Posterior vena cava (tissue), 2 donors: ENCODE results near the gene USH1G. TPM values are rescaled to one million over a fixed set of nuclear protein-coding genes. Genes with fewer than 3 reads are reported as not detected.

Experiments
- total RNA-seq, 2 donors: library from RNA; stranded (reverse); fragmentation: NEBNext Ultra II Directional; extraction: Animal tissue kit (Norgen Biotek cat#: 25700); gene quantifications; one replicate each; pipeline ENCODE4 v1.2.1, GENCODE V29; 2021
- donor health status: DM: yes; HTN: yes; CAD: no.
- donor health status: DM: yes; HTN: yes; CAD: no.

USH1G gene
- total RNA-seq, 2 donors from 2014 or later, result not detected

Other genes starting within 250 kb of the USH1G start
- gene CD300LF, start 210.3 kb downstream of the USH1G start, total RNA-seq, result 1 to 10 TPM in 1 of 2 donors, under 1 TPM in 1; 0.48 to 3.1 TPM
- gene RAB37, start 186.0 kb downstream of the USH1G start, total RNA-seq, result 1 to 10 TPM; 1.1 to 1.6 TPM
- 10 to 100 TPM in 1 of 2 donors, 1 to 10 TPM in 1; 7.0 to 11.5 TPM for gene NHERF1, start 174.6 kb downstream of the USH1G start, total RNA-seq
- gene NAT9, start 146.9 kb downstream of the USH1G start, total RNA-seq, result 10 to 100 TPM; 26.8 to 31.7 TPM
- gene GRIN2C, start 63.4 kb downstream of the USH1G start, total RNA-seq, result under 1 TPM; 0.38 to 0.65 TPM
- gene FDXR, start 50.3 kb downstream of the USH1G start, total RNA-seq, result 1 to 10 TPM; 3.3 to 6.2 TPM
- not detected for gene FADS6, start 29.6 kb downstream of the USH1G start, total RNA-seq
- not detected for gene OTOP2, start 1.0 kb upstream of the USH1G start, total RNA-seq
- not detected for gene OTOP3, start 12.6 kb upstream of the USH1G start, total RNA-seq
- gene HID1, start 49.5 kb upstream of the USH1G start, total RNA-seq, result 10 to 100 TPM; 11.7 to 13.0 TPM
- gene CDR2L, start 64.4 kb upstream of the USH1G start, total RNA-seq, result 10 to 100 TPM; 17.4 to 26.0 TPM
- gene MRPL58, start 89.4 kb upstream of the USH1G start, total RNA-seq, result 10 to 100 TPM; 23.3 to 23.5 TPM
- gene ATP5PD, start 123.7 kb upstream of the USH1G start, total RNA-seq, result 100 to 1,000 TPM; 205 to 235 TPM
- gene KCTD2, start 124.0 kb upstream of the USH1G start, total RNA-seq, result 10 to 100 TPM; 23.0 to 25.0 TPM
- gene SLC16A5, start 164.7 kb upstream of the USH1G start, total RNA-seq, result 1 to 10 TPM; 6.1 to 8.1 TPM
- gene ARMC7, start 186.7 kb upstream of the USH1G start, total RNA-seq, result 1 to 10 TPM; 5.8 to 6.4 TPM
- gene NT5C, start 208.5 kb upstream of the USH1G start, total RNA-seq, result 10 to 100 TPM; 26.2 to 33.0 TPM
- 10 to 100 TPM; 20.1 to 22.3 TPM for gene JPT1, start 231.3 kb upstream of the USH1G start, total RNA-seq